CD4-positive, alpha-beta T cell (primary cell): ENCODE measurements around the gene RAB5B. TPM values are rescaled to one million over a fixed set of nuclear protein-coding genes. Genes with fewer than 3 reads are reported as not detected.

Experiments used
- ATAC-seq: fragments of 200-7000 bp; cut with Tn5 transposase; one replicate; pipeline ENCODE4 v1.10.0; 2022; ENCODE audit warnings: mild to moderate bottlenecking; ENCODE audit not compliant: poor library complexity
- CTCF ChIA-PET: fragments of 350-600 bp; sonication (Branson Sonifier 250); formaldehyde crosslinking; loops from one replicate; lab custom pipeline; 2021; ENCODE audit warnings: antibody characterized with exemption, inconsistent platforms; lab: Charles Lee
- POLR2A ChIA-PET: fragments of 350-600 bp; sonication (Branson Sonifier 250); formaldehyde crosslinking; loops from one replicate; lab custom pipeline; 2021; ENCODE audit warnings: antibody characterized with exemption, inconsistent platforms; lab: Charles Lee
- DNase-seq, 14 experiments: peaks; one replicate each; pipeline ENCODE4 v3.0.0-alpha.2; 2013 to 2020; ENCODE audit warnings: mixed read lengths in 2 of 14
- H3K27ac ChIP-seq, 2 donors: one replicate each; pipeline versions ENCODE4 v1.5.1 to v1.7.0; 2013; ENCODE audit warnings: low read length in 2 of 2, low read depth in 1 of 2, mild to moderate bottlenecking in 1 of 2
- H3K27me3 ChIP-seq, 2 experiments: 1 replicate in 1 of 2; 2 replicates in 1 of 2; pipeline versions ENCODE4 v1.6.1 to v1.7.0; 2013; ENCODE audit warnings: low read length in 2 of 2, control low read depth in 1 of 2, mild to moderate bottlenecking in 1 of 2, moderate library complexity in 1 of 2; ENCODE audit not compliant: insufficient read depth in 2 of 2, control insufficient read depth in 1 of 2
- H3K36me3 ChIP-seq: one replicate; pipeline ENCODE4 v1.6.1; 2013; ENCODE audit warnings: low read length, control low read depth; ENCODE audit not compliant: insufficient read depth
- H3K4me1 ChIP-seq: one replicate; pipeline ENCODE4 v1.6.1; 2013; ENCODE audit warnings: low read length, control low read depth; ENCODE audit not compliant: insufficient read depth
- H3K4me3 ChIP-seq: one replicate; pipeline ENCODE4 v1.5.1; 2013; ENCODE audit warnings: mild to moderate bottlenecking, low read length, moderate library complexity
- H3K9me3 ChIP-seq, 2 experiments: 1 replicate in 1 of 2; 2 replicates in 1 of 2; pipeline versions ENCODE4 v1.6.1 to v1.7.0; 2013; ENCODE audit warnings: low read length in 2 of 2, mild to moderate bottlenecking in 2 of 2, control low read depth in 1 of 2, moderate library complexity in 1 of 2; ENCODE audit not compliant: control insufficient read depth in 1 of 2, insufficient read depth in 1 of 2
- H3K27ac Mint-ChIP-seq: one replicate; pipeline ENCODE4 v1.8.0; 2020; ENCODE audit warnings: mixed read lengths
- H3K27me3 Mint-ChIP-seq: one replicate; pipeline ENCODE4 v1.8.0; 2021; ENCODE audit warnings: mixed read lengths
- H3K36me3 Mint-ChIP-seq: one replicate; pipeline ENCODE4 v1.8.0; 2021; ENCODE audit warnings: low read depth, mixed read lengths
- H3K4me1 Mint-ChIP-seq: one replicate; pipeline ENCODE4 v1.8.0; 2021; ENCODE audit warnings: low read depth, mixed read lengths
- H3K4me3 Mint-ChIP-seq: one replicate; pipeline ENCODE4 v1.8.0; 2020; ENCODE audit warnings: mild to moderate bottlenecking, mixed read lengths
- H3K9me3 Mint-ChIP-seq: one replicate; pipeline ENCODE4 v1.8.0; 2020; ENCODE audit warnings: mixed read lengths
- intact Hi-C, 2 experiments: fragments of 100-400 bp; cut with DNase I in 1 of 2; cut with micrococcal nuclease in 1 of 2; formaldehyde crosslinking; loops; one replicate each; pipeline versions ENCODE4 v1.15.1 to v1.9.0; 2023 to 2025; cut with DNase I, micrococcal nuclease
- total RNA-seq, 174 experiments: library from RNA in 2 of 174; stranded (reverse) in 2 of 174; gene quantifications; one replicate each; pipeline ENCODE4 v1.2.3 and lab custom pipeline; 2021 to 2026
- TF ChIP-seq, protein P1 (sequence below): fragments of 200-600 bp; IDR thresholded peaks from one replicate; pipeline ENCODE4 v1.8.0; 2022; ENCODE audit warnings: antibody characterized with exemption, mild to moderate bottlenecking

Gene RAB5B
- total RNA-seq, 2 experiments from 2014 or later = 21.6 to 27.4 TPM

DNA sequence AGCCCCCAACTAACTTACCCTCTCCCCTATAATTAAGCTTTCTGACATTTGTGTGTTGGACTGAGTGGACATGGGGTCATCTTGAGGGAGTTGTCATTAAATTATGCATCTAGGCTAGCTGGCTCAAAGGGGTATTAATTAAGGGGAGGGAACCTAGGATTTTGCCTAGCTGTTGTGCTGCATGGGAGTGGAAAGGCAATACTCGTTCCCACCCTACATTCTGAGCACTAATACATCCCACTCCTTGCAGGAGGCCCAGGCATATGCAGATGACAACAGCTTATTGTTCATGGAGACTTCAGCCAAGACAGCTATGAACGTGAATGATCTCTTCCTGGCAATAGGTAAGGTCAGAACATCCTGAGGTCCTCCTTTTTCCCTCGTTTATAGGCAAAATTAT, 17.2 kb downstream of the RAB5B start:
- peaks cover 74% of the 10 kb centered on the region for H3K36me3 Mint-ChIP-seq
- Histone ChIP-seq H3K27me3 (no peaks in the 10 kb centered on the region), H3K27ac (no peak overlapping the region), H3K36me3 (peaks cover 74% of the 10 kb centered on the region), H3K4me1 (peaks cover 2% of the 10 kb centered on the region), H3K4me3 (no peak overlapping the region), H3K9me3 (no peaks in the 10 kb centered on the region)
- DNase-seq = no peak
- ATAC-seq = no peak
- H3K4me3 Mint-ChIP-seq = no peak overlapping the region
- H3K4me1 Mint-ChIP-seq = peaks cover 3% of the 10 kb centered on the region
- no peaks in the 10 kb centered on the region for H3K27me3 Mint-ChIP-seq
- ChIA-PET POLR2A (interaction anchor here (1.0 to 2.0 kb wide), 2 partner anchors 18 to 50 kb away, joined by 3 to 5 read pairs; partner anchors contain the start of gene RAB5B), CTCF (no interaction called here)
- H3K27ac Mint-ChIP-seq = no peak overlapping the region
- TF ChIP-seq, protein P1, sequence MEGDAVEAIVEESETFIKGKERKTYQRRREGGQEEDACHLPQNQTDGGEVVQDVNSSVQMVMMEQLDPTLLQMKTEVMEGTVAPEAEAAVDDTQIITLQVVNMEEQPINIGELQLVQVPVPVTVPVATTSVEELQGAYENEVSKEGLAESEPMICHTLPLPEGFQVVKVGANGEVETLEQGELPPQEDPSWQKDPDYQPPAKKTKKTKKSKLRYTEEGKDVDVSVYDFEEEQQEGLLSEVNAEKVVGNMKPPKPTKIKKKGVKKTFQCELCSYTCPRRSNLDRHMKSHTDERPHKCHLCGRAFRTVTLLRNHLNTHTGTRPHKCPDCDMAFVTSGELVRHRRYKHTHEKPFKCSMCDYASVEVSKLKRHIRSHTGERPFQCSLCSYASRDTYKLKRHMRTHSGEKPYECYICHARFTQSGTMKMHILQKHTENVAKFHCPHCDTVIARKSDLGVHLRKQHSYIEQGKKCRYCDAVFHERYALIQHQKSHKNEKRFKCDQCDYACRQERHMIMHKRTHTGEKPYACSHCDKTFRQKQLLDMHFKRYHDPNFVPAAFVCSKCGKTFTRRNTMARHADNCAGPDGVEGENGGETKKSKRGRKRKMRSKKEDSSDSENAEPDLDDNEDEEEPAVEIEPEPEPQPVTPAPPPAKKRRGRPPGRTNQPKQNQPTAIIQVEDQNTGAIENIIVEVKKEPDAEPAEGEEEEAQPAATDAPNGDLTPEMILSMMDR = no peak
- no peaks in the 10 kb centered on the region for H3K9me3 Mint-ChIP-seq
- intact Hi-C loops = no loop called here

DNA sequence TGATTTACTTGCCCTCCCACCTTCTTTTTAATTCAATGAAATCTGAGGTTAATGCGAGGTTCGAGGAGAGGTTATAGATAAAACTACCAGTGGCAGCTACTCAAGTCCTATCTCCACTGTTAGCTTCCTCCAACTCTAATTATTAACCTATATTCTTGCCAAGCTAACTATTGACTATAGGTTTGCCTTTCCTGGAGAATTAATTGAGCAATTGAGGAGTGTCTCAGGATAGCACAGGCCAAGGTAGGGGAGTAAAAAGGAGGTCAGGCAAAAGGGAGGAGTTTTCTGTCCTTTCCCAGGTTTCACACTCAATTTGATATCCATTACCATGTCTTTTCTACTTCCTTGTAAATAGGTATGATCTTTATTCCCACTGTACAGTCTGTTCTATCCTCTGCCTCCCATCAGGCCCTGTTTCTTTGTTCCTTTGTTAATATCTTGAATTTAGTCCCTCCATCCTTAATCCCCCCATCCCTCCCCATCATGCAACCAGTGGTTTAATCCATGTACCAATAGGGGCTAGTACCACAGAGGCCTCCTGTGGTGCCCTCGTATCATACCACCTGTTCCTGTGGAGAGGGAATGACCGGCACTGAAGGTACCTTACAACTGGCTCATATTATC, 19.5 kb downstream of the RAB5B start:
- Mint-ChIP-seq H3K27ac (no peak overlapping the region), H3K36me3 (peaks cover 59% of the 10 kb centered on the region), H3K4me3 (no peak overlapping the region), H3K4me1 (peaks cover 18% of the 10 kb centered on the region), H3K9me3 (no peaks in the 10 kb centered on the region), H3K27me3 (peaks cover 20% of the 10 kb centered on the region)
- TF ChIP-seq, protein P1 = no peak
- H3K9me3 ChIP-seq = no peaks in the 10 kb centered on the region
- peaks cover 57% of the 10 kb centered on the region for H3K36me3 ChIP-seq
- H3K4me3 ChIP-seq = no peak overlapping the region
- peaks cover 5 to 12% of the 10 kb centered on the region in 2 experiments for H3K27me3 ChIP-seq
- H3K27ac ChIP-seq = no peak overlapping the region
- ChIA-PET CTCF (no interaction called here), POLR2A (no interaction called here)
- intact Hi-C loops = no loop called here
- no peak for DNase-seq
- H3K4me1 ChIP-seq = peaks cover 17% of the 10 kb centered on the region
- no peak for ATAC-seq

DNA sequence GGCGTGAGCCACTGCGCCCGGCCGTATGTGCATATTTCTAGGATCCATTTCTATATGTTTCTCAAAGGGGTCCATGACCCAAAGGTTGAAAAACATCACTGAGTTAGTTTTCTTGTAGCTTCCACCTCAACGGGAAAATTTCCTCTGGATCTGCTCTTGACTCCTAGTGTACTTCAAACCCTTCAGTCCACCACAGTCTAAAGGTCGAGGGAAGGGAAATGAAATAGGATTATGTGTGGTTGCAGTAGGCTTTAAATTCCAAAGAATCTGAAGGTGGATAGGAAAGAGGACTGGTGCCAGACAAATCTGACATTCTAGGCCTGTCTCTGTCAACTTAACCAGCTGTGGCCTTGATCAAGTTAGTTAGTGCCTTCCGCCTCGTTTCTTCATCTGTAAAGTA, 21.5 kb downstream of the RAB5B start:
- H3K27me3 ChIP-seq = peaks cover 5 to 12% of the 10 kb centered on the region in 2 experiments
- H3K9me3 ChIP-seq = no peaks in the 10 kb centered on the region
- intact Hi-C loops = no loop called here
- H3K4me3 ChIP-seq = no peak overlapping the region
- Mint-ChIP-seq H3K36me3 (peaks cover 40% of the 10 kb centered on the region), H3K27ac (no peak overlapping the region), H3K4me1 (peaks cover 23% of the 10 kb centered on the region), H3K27me3 (peaks cover 20% of the 10 kb centered on the region), H3K4me3 (no peak overlapping the region), H3K9me3 (no peaks in the 10 kb centered on the region)
- TF ChIP-seq, protein P1 = no peak
- ATAC-seq (no peak), DNase-seq (no peak)
- ChIA-PET POLR2A (interaction anchor here (0.6 to 2.9 kb wide), 8 partner anchors 11 to 194 kb away, joined by 3 to 22 read pairs (median 5); partner anchors contain the start of genes RAB5B and SMARCC2), CTCF (interaction anchor here (0.6 to 2.5 kb wide), 22 partner anchors 7 to 257 kb away, joined by 3 to 20 read pairs (median 6); partner anchors contain the start of genes ERBB3, RAB5B and ZC3H10)
- H3K36me3 ChIP-seq = peaks cover 43% of the 10 kb centered on the region
- peaks cover 17% of the 10 kb centered on the region for H3K4me1 ChIP-seq
- no peak overlapping the region for H3K27ac ChIP-seq
